K562 (cell line): ENCODE measurements around the gene GRB2. TPM values are rescaled to one million over a fixed set of nuclear protein-coding genes. Genes with fewer than 3 reads are reported as not detected.

Experiments used
- BCLAF1 ChIP-seq, 2 experiments: fragments of 450-650 bp in 1 of 2; IDR thresholded peaks; 2 replicates each; pipeline ENCODE4 v1.6.1; 2011 to 2017; ENCODE audit warnings: low read depth in 2 of 2, antibody characterized with exemption in 1 of 2, borderline replicate concordance in 1 of 2, low read length in 1 of 2, mild to moderate bottlenecking in 1 of 2, mixed read lengths in 1 of 2; ENCODE audit not compliant: control insufficient read depth in 1 of 2
- CBX1 ChIP-seq: sonication (generic); IDR thresholded peaks from 2 replicates; pipeline ENCODE4 v1.6.1; 2016; ENCODE audit warnings: antibody characterized with exemption, low read depth, mild to moderate bottlenecking
- CLOCK ChIP-seq: fragments of 250-450 bp; sonication (Bioruptor Pico); IDR thresholded peaks from 2 replicates; pipeline ENCODE4 v1.4.0; 2020; ENCODE audit warnings: mild to moderate bottlenecking, moderate library complexity, borderline replicate concordance
- E2F1 ChIP-seq: sonication (generic); formaldehyde crosslinking; IDR thresholded peaks from 2 replicates; pipeline ENCODE4 v1.8.1; 2023; ENCODE audit warnings: mild to moderate bottlenecking, missing genetic modification reagents, moderate library complexity
- ERF ChIP-seq: fragments of 450-650 bp; formaldehyde crosslinking; IDR thresholded peaks from 2 replicates; pipeline ENCODE4 v1.4.0; 2020; ENCODE audit warnings: mild to moderate bottlenecking, mixed read lengths
- JUND ChIP-seq, 2 experiments: IDR thresholded peaks; 2 replicates in 1 of 2; 3 replicates in 1 of 2; pipeline ENCODE4 v1.6.1; 2011; ENCODE audit warnings: borderline replicate concordance in 2 of 2, low read depth in 2 of 2, low read length in 2 of 2, improper control_type of control experiment in 1 of 2, missing biosample characterization in 1 of 2, missing genetic modification characterization in 1 of 2, missing genetic modification reagents in 1 of 2
- PCBP1 ChIP-seq: fragments of 200-400 bp; formaldehyde crosslinking; IDR thresholded peaks from 2 replicates; pipeline ENCODE4 v1.6.1; 2018; ENCODE audit warnings: mild to moderate bottlenecking, low read depth, low read length; ENCODE audit not compliant: poor library complexity, severe bottlenecking
- SNRNP70 ChIP-seq: fragments of 200-400 bp; formaldehyde crosslinking; optimal IDR thresholded peaks from 2 replicates; pipeline ENCODE3; 2017; ENCODE audit warnings: low read depth, low read length
- TAF15 ChIP-seq: fragments of 200-400 bp; formaldehyde crosslinking; IDR thresholded peaks from 2 replicates; pipeline ENCODE4 v1.6.1; 2017; ENCODE audit warnings: mild to moderate bottlenecking, low read depth, low read length, moderate library complexity
- TBL1XR1 ChIP-seq, 2 experiments: IDR thresholded peaks; 2 replicates each; pipeline ENCODE4 v1.6.1; 2012; ENCODE audit warnings: improper control_type of control experiment in 2 of 2, low read length in 2 of 2, mild to moderate bottlenecking in 1 of 2
- TRIM24 ChIP-seq, 2 experiments: fragments of 450-650 bp; IDR thresholded peaks; 2 replicates each; pipeline ENCODE4 v1.6.1; 2016
- ZBTB33 ChIP-seq: sonication (generic); formaldehyde crosslinking; IDR thresholded peaks from 2 replicates; pipeline ENCODE4 v1.8.1; 2023; ENCODE audit warnings: mild to moderate bottlenecking, missing genetic modification reagents
- ZNF165 ChIP-seq: fragments of 250-450 bp; sonication (Bioruptor Pico); IDR thresholded peaks from 2 replicates; pipeline ENCODE4 v1.4.0; 2020; ENCODE audit warnings: borderline replicate concordance
- polyA plus RNA-seq, 8 experiments: library from polyadenylated mRNA; depleted of rRNA in 4 of 8; stranded (reverse) in 5 of 8; unstranded in 3 of 8; fragments of >200 nt; fragmentation: Nextera tagmentation in 2 of 8; fragmentation: Illumina TruSeq in 1 of 8; extraction: Ambion mirVana in 2 of 8; extraction: Trizol in 1 of 8; gene quantifications; 2 replicates each; pipeline versions ENCODE4 v1.2.1 to v1.2.3, GENCODE V29; 2011 to 2014; ENCODE audit warnings: inconsistent platforms in 1 of 8, missing spikeins in 1 of 8
- total RNA-seq, 7 experiments: library from RNA; depleted of rRNA in 6 of 7; stranded (reverse); fragments of >200 nt in 6 of 7; fragmentation: Illumina TruSeq in 2 of 7; extraction: Trizol in 2 of 7; gene quantifications; 2 replicates each; pipeline versions ENCODE4 v1.2.1 to v1.2.3, GENCODE V29; 2011 to 2021; ENCODE audit warnings: low replicate concordance in 1 of 7
- TF ChIP-seq, protein P1 (sequence below): sonication (generic); formaldehyde crosslinking; IDR thresholded peaks from 2 replicates; pipeline ENCODE4 v1.8.1; 2023; ENCODE audit warnings: mild to moderate bottlenecking, missing genetic modification reagents

The GRB2 gene
- total and polyA plus RNA-seq, 9 of the 15 experiments (the other 6 are each of a cell fraction or from before 2014, with no cell fraction given): 57.2 to 136 (median 84.8) TPM

GRCh38 chr17:75270218-75270965, 135.1 kb downstream of the GRB2 start (continued):
- TF ChIP-seq BCLAF1 (IDR thresholded peaks at IDR 0.05; ENCODE audit: borderline replicate concordance in 1 of 2, control insufficient read depth in 1 of 2, low read depth in 2 of 2, low read length in 1 of 2): no peak
- TF ChIP-seq TRIM24 (IDR thresholded peaks at IDR 0.05): no peak
- no peak for TF ChIP-seq PCBP1
- TF ChIP-seq ERF (CRISPR knock-in tag): no peak
- TF ChIP-seq ZBTB33 (CRISPR knock-in tag): no peak
- no peak for TF ChIP-seq TBL1XR1 (IDR thresholded peaks at IDR 0.05; ENCODE audit: low read length in 2 of 2)
- no peak for TF ChIP-seq TAF15
- TF ChIP-seq CBX1: no peak
- TF ChIP-seq CLOCK (CRISPR knock-in tag): no peak
- TF ChIP-seq JUND (IDR thresholded peaks at IDR 0.05; ENCODE audit: borderline replicate concordance, low read depth, low read length): no peak
- no peak for TF ChIP-seq JUND (tag; IDR thresholded peaks at IDR 0.05; ENCODE audit: borderline replicate concordance, low read depth, low read length)
- TF ChIP-seq ZNF165 (CRISPR knock-in tag): no peak
- TF ChIP-seq SNRNP70: no peak
- TF ChIP-seq, protein P1, sequence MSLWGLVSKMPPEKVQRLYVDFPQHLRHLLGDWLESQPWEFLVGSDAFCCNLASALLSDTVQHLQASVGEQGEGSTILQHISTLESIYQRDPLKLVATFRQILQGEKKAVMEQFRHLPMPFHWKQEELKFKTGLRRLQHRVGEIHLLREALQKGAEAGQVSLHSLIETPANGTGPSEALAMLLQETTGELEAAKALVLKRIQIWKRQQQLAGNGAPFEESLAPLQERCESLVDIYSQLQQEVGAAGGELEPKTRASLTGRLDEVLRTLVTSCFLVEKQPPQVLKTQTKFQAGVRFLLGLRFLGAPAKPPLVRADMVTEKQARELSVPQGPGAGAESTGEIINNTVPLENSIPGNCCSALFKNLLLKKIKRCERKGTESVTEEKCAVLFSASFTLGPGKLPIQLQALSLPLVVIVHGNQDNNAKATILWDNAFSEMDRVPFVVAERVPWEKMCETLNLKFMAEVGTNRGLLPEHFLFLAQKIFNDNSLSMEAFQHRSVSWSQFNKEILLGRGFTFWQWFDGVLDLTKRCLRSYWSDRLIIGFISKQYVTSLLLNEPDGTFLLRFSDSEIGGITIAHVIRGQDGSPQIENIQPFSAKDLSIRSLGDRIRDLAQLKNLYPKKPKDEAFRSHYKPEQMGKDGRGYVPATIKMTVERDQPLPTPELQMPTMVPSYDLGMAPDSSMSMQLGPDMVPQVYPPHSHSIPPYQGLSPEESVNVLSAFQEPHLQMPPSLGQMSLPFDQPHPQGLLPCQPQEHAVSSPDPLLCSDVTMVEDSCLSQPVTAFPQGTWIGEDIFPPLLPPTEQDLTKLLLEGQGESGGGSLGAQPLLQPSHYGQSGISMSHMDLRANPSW: no peak
- TF ChIP-seq E2F1 (CRISPR knock-in tag): no peak
